Midbrain (tissue), 1 donor: ENCODE results near the gene STRN3.
"Not testable (repeated sequence)": the region's sequence is repeated elsewhere in the genome, so short reads cannot be mapped to it uniquely, and the experiment has no call there.

Experiments used
- DNase-seq: peaks from one replicate; lab custom pipeline; 2025; lab: John Stamatoyannopoulos, UW

STRN3 gene, protein sequence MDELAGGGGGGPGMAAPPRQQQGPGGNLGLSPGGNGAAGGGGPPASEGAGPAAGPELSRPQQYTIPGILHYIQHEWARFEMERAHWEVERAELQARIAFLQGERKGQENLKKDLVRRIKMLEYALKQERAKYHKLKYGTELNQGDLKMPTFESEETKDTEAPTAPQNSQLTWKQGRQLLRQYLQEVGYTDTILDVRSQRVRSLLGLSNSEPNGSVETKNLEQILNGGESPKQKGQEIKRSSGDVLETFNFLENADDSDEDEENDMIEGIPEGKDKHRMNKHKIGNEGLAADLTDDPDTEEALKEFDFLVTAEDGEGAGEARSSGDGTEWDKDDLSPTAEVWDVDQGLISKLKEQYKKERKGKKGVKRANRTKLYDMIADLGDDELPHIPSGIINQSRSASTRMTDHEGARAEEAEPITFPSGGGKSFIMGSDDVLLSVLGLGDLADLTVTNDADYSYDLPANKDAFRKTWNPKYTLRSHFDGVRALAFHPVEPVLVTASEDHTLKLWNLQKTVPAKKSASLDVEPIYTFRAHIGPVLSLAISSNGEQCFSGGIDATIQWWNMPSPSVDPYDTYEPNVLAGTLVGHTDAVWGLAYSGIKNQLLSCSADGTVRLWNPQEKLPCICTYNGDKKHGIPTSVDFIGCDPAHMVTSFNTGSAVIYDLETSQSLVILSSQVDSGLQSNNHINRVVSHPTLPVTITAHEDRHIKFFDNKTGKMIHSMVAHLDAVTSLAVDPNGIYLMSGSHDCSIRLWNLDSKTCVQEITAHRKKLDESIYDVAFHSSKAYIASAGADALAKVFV

DNA sequence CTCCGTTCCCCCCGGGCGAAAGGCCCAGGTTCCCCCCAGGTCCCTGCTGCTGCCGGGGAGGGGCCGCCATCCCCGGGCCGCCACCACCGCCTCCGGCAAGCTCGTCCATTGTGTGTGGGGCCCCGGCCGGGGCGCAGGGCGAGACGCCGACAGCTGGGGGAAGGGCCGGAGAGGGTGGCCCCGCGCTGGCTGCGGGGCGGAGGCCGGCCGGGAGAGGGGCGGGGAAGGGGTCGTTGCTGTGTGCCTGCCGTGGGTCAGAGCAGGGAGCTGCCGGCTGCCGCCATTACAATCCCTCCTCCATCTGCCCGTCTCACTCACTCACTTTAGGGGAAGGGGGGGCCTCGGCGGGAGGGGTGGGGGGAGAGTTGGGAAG, at the start of gene STRN3:
TSS of gene STRN3 (minus strand) at position 303 of the 373 bp plus-strand sequence. CDS start at position 109, 194 bp downstream.
- no peak for DNase-seq

DNA sequence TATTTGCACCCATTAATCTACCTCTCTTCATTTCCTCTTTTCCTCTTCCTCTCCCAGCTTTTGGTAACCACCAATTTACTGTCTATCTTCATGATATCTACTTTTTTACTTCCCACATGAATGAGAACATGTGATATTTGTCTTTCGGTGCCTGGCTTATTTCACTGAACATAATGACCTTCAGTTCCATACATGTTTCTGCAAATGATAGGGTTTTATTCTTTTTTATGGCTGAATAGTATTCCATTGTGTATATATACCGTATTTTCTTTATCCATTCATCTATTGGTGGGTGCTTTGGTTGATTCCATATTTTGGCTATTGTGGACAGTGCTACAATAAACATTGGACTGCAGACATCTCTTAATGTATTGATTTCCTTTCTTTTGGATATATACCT, 49.0 kb upstream of the STRN3 start:
- no peak for DNase-seq

DNA sequence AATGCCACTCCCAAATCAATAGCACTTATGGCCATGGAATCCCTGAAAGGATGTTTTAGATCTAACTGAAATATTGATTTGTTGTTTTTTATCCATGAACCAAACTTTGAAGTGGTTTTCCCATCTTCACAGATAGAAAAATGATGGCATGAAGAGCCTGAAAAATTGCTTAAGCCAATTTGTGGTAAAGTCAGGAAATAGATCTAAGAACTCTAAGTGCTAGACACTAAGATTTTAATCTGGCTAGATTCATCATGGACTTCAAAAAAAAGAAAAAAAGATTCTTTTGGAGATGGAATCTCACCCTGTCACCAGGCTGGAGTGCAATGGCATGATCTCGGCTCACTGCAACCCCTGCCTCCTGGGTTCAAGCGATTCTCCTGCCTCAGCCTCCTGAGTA, 45.0 kb upstream of the STRN3 start:
- DNase-seq, result no peak

DNA sequence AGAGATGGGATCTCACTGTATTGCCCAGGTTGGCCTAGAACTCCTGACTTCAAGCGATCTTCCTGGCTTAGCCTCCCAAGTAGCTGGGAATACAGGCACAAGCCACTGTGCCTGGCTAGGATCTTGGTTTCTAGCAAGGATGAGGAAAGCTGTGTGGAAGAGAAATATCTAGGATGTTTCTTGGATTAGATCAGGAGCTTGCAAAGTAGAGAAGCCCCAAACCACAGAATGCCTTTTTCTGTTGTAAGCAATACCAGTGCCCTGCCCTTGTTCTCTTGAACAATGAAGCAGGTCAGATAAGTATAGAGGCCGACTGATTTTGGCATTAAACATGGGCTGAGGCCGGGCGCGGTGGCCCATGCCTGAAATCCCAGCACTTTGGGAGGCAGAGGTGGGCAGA, 44.3 kb upstream of the STRN3 start:
- DNase-seq, result no peak

DNA sequence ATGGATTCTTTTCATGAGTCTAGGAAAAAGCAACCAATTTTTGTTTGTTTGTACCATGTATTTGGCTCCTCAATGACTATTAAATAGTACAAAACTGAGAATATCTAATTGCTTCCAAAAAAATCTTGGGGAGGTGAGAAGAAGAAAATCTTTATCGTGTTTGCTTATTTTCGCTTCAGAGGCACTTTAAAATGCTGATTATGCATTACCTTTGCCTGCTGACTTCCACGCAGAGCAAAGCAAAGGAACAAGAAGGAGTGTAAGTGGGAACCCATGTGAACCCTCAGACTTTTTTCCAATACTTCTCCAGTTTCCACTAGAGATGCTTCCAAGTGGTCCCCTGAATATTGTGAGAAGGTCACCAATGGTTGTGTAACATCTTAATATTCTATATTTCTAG, 43.2 kb upstream of the STRN3 start:
- DNase-seq, result no peak

DNA sequence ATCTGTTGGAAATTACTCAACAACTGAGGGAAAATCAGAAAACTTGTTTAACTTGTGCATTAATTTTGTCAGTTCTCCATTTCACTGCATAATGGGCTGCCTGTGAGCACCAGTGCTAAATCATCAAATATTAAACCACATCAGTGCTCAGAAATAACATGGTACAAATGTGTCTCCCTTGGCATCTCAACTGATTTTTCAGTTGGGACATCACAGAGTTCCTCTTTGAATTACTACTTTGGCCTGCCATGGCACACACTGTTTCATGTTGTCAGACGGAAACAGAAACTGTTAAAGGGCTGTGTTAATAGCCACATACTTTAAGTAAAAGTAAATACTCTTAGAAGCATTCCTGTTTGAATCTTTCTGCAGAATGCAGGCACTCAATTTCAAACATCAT, 42.1 kb upstream of the STRN3 start:
- DNase-seq, result no peak

DNA sequence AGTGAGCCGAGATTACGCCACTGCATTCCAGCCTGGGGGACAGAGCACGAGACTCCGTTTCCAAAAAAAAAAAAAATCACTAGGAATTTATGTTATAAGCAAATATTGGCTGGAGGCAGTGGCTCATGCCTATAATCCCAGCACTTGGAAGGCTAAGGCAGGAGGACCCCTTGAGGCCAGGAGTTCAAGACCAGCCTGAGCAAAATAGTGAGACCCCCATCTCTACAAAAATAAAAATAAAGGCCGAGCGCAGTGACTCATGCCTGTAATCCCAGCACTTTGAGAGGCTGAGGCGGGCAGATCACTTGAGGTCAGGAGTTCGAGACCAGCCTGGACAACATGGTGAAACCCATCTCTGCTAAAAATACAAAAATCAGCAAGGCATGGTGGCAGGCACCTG, 36.7 kb upstream of the STRN3 start:
- not testable (repeated sequence) for DNase-seq

DNA sequence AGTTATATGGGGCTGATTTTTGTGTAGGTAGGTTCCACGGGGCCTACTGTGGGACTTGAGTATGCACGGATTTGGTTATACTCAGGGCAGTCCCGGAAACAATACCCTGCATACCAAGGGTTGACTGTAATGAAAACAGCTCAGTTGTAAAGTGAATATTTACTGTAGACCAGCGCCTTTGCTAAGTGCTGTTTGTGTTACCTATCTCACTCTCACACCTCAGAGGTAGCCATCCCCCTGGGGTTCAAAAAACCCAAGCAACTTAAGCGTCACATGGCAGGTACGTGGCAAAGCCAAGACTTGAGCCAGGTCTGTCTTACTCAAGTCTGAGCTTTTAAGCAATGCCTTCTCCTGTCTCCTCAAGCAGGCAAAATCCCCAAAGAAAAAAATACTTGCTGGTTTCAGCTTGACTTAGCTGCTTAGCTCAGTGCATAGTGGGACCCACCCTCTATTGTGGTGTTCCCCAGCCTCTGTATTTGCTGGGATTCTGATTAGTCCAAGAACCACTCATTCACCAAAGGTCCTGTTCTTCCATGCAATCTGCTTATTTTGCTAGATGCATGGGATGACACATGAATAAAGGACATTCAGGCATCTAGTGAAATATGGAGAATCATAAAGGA, 34.2 kb upstream of the STRN3 start:
- no peak for DNase-seq

DNA sequence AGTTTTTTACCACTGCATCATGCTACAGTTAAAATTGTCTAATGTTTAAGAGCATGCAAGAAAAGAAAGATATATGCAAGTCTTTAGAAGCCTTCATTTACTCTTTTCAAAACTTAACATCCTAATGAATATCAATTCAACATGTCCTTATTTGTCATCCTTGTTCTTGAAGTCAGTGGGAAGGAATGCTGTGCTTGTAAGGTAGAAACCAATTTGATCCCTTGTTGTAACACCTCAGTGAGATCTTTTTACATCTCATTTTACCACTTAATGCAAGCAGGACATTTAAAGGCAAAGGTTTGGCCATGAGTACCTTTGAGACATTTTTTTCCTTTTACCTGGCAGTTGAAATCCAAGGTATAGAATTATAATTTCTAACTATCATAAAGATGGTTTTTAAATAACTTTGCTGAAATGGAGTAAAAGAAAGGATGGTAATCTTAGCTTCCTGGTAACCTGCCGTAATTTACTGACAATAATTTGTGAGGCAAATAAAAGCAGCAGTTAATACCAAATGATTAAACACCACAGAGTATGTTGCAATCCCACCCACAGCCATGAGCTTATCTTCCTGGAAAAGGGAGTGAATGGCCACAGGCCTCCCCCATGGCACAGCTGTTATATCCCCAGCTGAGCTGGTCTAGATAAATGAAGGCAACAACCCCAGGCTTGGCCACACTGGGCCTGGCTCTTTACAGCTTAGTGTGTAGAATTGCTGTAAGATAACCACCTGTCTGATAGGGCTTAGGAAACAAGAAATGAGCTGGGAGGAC, 33.2 kb upstream of the STRN3 start:
- no peak for DNase-seq

DNA sequence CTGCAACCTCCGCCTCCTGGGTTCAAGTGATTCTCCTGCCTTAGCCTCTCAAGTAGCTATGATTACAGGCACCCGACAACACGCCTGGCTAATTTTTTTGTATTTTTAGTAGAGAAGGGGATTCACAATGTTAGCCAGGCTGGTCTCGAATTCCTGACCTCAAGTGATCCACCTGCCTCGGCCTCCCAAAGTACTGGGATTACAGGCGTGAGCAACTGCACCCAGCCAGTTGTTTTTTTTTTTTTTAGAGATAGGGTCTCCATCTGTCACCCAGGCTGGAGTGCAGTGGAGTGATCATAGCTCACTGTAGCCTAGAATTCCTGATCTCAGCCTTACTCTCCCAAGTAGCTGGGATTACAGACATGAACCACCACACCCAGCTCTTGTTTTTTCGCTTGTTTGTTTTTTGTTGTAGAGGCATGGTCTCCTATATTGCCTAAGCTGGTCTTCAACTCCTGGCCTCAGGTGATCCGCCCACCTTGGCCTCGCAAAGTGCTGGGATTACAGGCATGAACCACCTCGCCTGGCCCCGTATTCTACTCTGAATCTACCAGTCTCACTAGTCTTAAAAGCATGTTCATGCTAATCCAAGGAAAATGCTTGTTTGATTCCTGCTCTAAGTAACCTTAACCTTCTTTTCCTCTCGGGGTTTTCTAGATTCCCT, 31.7 kb upstream of the STRN3 start:
- DNase-seq, result no peak

DNA sequence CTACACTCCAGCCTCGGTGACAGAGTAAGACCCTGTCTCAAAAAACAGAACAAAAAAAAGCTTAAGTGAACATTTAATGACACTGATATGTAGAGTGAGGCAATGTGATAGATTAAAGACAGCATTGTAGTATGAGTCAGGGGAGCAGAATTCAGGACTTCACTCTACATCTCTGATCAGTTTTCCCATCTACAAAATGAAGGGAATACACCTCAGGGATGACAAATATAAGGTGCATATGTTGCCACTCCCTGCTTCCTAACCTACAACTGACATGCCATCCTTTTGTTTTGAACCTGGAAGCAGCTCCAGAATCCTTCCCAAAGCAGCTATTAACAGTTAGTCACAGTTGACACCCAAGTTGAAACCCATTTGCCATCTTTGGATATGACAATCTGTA, 30.9 kb upstream of the STRN3 start:
- DNase-seq, result no peak

DNA sequence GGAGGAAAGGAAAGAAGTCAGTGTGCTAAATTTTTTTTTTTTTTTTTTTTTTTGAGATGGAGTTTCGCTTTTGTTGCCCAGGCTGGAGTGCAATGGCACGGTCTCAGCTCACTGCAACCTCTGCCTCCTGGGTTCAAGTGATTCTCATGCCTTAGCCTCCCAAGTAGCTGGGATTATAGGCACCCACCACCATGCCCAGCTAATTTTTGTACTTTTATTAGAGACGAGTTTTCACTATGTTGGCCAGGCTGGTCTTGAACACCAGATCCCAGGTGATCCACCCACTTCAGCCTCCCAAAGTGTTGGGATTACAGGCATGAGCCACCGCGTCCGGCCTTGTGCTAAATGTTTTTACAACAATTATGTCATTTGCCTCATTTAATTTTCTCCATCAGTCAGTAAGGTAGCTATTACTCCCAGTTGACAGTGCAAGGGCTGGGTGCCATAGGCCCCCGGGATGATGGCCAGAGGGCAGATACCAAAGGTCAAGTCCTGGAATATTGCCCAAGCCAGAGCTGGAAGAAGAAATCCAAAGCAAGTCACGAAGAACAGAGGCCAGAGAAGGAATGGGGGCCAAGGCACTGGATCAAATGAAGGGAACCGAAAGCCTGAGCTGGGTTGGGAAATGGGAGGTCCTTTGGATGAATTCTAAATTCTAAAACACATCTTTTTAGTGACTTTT, 26.9 kb upstream of the STRN3 start:
- not testable (repeated sequence) for DNase-seq

DNA sequence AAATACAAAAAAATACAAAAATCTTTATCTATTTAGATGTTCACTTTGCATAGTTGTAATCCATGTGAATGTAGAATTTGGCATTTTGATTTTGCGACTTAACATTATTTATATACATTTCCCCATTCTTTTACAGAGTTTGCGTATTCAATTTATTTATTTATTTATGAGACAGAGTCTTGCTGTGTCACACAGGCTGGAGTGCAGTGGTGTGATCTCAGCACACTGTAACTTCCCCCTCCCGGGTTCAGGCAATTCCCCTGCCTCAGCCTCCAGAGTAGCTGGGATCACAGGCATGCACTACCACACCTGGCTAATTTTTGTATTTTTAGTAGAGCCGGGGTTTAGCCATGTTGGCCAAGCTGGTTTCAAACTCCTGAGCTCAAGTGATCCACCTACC, 25.3 kb upstream of the STRN3 start:
- no peak for DNase-seq

DNA sequence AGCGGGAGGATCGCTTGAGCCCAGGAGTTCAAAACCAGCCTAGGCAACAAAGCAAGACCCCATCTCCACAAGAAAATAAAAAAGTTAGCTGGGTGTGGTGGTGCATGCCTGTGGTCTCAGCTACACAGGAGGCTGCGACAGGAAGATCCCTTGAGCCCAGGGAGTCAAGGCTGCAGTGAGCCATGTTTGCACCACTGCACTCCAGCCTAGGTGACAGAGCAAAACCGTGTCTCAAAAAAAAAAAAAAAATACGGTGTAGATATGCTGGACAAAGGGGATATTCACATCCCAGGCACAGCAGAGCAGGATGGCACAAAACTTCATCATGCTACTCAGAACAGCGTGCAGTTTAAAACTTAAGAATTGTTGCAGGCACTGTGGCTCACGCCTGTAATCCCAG, 24.8 kb upstream of the STRN3 start:
- no peak for DNase-seq

DNA sequence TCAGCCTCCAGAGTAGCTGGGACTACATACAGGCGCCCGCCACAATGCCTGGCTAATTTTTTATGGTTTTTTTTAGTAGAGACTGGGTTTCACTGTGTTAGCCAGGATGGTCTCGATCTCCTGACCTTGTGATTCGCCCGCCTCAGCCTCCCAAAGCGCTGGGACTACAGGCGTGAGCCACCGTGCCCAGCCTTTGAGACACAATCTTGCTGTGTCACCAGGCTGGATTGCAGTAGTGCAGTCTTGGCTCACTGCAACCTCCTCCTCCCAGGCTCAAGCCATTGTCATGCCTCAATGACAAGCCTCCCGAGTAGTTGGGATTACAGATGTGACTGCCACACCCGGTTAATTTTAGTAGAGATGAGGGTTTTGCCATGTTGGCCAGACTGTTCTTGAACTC, 21.3 kb upstream of the STRN3 start:
- no peak for DNase-seq

DNA sequence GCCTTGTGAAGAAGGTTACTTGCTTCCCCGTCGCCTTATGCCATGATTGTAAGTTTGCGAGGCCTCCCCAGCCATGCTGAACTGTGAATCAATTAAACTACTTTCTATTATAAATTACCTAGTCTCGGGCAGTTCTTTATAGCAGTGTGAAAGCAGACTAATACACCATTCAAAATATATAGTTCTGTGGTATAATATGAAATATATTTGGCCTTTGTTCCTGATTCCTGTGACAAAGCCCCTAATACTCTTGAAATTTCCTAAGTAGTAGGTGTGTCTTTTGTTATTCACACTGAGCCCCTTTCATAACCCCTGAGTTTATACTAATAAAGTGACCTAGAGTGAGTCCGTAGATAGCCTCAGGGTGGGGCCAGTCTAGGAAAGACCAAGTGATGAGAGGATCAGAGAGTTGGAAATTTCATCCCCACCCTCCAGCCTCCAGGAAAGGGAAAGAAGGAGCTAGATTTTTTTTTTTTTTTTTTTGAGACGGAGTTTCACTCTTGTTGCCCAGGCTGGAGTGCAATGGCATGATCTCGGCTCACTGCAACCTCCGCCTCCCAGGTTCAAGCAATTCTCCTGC, 19.4 kb upstream of the STRN3 start:
- DNase-seq, result no peak

DNA sequence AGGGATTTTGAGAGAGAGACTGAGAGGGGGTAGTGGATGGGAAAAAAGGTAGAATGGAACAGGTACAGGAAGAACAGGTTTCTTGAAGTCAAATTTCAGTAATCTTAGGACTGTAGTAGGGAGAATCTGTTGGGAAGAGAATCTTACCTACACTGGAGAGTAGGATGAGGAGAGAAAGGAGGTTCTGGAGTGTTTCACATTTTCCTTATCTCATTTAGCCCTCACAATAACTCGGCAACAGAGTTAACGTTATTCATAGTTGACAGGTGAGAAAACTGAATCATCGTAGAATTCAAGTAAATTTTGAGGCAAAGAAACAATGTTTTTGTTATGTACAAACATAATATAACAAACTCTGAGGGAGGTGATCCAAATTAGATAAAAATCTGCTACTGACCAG, 17.2 kb upstream of the STRN3 start:
- no peak for DNase-seq

DNA sequence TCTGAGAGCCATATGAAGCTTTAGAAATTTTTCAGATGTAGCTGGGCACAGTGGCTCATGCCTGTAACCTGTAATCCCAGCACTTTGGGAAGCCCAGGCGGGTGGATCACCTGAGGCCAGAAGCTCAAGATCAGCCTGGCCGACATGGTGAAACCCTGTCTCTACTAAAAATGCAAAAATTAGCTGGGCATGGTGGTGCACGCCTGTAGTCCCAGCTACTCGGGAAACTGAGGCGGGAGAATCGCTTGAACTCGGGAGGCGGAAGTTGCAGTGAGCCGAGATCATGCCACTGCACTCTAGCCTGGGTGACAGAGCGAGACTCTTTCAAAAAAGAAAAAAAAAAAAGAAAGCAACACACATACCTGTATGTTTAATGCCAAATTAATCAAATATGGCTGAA, 16.7 kb upstream of the STRN3 start:
- DNase-seq, result not testable (repeated sequence)

DNA sequence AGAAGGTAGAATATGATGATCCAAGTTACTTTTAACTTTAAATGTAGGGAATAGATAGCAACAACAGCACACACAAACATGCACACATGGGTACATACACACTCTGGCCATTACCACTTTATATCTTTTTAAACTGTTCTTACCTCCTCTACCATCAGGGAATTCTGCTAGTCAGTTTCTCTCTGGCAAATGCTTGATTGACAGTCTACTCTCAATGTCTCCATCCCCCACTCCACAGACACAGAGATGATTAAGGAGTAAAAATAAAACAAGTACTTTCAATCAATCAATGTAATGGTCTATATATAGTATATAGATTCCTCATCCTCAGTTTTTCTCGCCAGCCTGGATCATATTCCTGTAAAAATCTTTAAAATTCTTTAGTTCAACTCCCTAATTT, 16.1 kb upstream of the STRN3 start:
- no peak for DNase-seq

DNA sequence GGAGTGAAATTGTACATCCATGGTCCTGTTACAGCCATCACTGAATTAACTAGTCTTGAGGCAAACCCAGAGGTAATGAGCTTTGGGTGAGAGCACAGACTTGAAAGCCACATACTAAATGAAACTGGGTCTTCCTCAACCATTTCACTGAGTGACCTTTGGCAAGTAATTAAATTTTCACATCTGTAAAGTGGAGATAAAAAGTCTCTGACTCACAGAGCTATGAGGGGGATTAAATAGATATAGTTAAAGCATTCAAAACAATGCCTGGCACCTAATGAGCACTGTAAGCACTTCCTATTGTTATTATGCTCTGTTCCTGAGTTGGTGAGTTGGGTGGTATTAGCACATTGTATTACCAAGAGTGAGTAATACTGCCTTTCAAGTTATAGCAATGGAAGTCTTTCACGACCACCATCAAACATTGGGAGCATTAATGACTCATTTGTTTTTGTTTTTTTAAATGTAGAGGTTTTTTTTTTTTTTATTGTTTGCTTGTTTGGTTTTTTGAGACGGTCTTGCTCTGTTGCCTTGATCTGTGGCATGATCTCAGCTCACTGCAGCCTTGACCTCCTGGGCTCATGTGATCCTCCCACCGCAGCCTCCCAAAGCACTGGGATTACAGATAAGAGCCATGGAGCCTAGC, 12.5 kb upstream of the STRN3 start:
- no peak for DNase-seq
